Stimulated activated CD8-positive, alpha-beta memory T cell treated with anti-CD3 and anti-CD28 coated beads, Interleukin-4, amount 100 ng/mL, for 24 hours (primary cell): Measurements from ENCODE around the gene FAM110D.

ENCODE experiments used
- DNase-seq: peaks from one replicate; pipeline ENCODE4 v3.0.0-alpha.2; 2020; ENCODE audit warnings: low read depth

FAM110D gene

GRCh38 chr1:26163684-26164035 lies 4.8 kb downstream of the FAM110D start:
- DNase-seq = no peak

DNA sequence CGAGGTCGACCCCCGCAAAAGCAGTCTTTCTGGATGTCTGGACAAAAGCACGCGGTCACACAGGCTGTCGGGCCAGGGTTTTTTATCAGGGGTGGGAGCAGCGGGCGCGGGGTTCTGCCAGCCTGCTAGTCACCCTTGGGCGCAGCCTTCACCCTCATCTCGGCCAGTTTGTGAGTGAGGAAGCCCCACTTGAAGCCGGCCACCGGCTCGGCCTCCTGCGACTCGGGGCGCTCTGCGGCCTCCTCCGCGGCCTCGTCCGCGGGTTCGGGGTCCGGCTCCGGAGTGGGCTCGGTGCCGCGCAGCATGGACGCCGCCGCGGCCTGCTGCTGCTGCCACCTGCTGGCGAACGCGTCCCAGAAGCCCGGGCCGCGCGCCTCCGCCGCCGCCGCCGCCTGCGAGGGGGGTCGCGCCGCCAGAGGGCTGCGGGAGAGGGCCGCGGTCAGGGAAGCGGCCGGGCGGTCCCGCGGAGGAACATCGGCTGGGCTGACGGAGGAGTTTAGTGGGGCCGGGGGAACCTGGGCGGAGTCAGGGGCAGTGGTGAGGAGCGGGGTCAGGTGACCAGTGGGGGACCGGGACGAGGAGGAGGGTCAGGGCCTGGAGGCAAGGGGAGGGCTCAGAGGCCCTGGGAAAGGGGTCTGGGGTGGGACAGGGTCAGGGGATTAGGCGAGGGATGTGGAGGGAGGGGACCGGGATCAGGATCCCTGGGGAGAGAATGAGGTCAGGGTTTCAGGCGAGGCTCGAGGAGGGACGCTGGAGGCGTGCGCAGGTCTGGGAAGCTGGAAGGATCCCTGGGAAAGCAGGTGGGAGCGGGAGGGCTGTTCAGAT lies 5.4 kb downstream of the FAM110D start:
- DNase-seq = peak; percentile 28

DNA sequence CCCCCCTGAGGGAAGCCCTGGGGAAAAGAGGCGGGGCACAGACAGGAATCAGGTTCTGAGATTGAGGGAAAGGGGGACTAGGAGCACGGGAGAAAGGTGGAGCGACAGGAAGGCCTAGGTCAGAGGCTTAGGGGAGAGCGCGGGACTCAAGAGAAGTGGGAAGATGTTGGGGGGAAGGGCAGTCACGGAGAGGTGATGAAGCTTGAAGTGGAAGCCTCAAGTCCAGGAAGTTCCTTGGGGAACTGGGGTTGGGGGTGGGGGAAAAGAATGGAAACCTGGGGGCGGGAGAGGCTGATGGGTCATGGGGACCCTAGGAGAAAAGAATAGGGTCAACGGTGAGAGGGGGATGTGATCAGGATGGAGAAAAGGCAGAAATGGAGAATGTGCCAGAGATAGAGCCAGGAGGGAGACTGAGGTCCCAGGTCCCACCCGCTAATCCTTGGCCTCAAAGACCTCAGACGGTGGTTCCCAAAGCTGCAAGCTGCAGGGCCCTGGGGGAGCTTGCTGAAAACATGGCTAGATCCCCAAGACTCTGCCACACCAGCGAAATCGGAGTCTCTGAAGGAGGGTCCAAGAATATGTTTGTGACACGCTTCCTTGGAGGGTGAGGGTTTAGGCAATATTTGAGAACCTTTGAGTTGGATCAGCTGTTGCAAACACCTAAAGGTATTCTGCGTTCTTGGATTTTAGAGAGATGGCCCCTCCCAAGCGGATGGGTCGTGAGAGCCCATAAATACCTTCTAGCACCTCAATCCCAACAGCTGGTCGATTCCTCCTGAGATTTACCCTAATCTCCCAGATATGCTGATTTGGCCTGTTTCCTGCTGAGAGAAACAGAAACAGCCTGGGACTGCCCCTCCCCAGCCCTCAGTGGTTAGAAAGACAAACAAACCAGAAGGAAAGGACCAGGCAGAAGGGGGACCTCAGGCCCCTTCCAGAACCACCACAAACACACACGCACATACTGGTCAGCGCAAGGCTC lies 6.3 kb downstream of the FAM110D start:
- no peak for DNase-seq

GRCh38 chr1:26166719-26167281 lies 7.9 kb downstream of the FAM110D start:
- DNase-seq = no peak

GRCh38 chr1:26168410-26169197 lies 9.7 kb downstream of the FAM110D start, which contains the start of gene C1orf232:
C1orf232 (minus strand) TSS chr1:26168963; CDS start chr1:26168499, 464 bp downstream.
- DNase-seq = no peak

GRCh38 chr1:26169198-26169554 lies 10.3 kb downstream of the FAM110D start:
- no peak for DNase-seq

DNA sequence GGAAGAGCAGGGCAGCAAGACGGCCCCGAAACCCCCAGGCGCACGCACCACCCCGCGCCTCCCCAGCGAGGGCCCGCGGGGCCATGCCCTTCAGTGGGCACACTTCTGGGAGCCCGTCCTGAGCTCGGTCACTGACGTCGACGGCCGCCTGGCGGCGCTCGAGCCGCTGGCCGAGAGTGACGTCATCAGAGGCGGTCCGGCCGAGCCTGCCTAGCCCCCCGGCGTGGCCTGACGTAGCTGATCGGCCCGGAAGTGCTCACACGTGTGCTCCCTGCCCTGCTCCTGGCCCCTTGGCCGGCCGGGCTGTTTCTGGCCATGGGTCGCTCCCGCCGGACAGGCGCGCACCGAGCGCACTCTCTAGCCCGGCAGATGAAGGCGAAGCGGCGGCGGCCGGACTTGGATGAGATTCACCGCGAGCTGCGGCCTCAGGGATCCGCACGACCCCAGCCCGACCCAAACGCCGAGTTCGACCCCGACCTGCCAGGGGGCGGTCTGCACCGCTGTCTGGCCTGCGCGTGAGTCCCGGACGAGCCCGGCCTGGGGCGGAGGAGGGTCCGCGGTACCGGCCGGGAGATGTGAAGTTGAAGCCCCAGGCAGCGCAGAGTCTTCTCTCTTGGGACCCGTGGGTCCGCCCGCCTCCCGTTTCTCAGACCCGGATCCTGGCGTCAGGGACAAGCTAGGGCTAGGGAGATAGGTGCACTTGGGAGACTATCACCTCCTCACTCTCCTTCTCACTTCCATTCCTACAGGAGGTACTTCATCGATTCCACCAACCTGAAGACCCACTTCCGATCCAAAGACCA lies 11.0 kb downstream of the FAM110D start, which contains the start of gene ZNF593:
ZNF593 (plus strand) TSS at position 240 of the 803 bp plus-strand sequence; CDS start at position 316, 76 bp downstream.
- DNase-seq = peak; percentile 87

DNA sequence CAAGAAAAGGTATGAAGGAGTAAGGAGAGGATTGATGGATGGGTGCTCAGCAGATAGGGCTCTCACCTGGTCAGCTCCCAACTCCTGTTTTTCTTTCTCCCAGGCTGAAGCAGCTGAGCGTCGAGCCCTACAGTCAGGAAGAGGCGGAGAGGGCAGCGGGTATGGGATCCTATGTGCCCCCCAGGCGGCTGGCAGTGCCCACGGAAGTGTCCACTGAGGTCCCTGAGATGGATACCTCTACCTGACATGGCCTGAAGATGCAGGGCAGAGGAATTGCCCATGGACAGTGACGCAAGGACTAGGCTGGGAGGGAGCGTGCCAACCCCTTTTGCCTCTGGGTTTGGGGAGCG lies 11.6 kb downstream of the FAM110D start:
- no peak for DNase-seq

DNA sequence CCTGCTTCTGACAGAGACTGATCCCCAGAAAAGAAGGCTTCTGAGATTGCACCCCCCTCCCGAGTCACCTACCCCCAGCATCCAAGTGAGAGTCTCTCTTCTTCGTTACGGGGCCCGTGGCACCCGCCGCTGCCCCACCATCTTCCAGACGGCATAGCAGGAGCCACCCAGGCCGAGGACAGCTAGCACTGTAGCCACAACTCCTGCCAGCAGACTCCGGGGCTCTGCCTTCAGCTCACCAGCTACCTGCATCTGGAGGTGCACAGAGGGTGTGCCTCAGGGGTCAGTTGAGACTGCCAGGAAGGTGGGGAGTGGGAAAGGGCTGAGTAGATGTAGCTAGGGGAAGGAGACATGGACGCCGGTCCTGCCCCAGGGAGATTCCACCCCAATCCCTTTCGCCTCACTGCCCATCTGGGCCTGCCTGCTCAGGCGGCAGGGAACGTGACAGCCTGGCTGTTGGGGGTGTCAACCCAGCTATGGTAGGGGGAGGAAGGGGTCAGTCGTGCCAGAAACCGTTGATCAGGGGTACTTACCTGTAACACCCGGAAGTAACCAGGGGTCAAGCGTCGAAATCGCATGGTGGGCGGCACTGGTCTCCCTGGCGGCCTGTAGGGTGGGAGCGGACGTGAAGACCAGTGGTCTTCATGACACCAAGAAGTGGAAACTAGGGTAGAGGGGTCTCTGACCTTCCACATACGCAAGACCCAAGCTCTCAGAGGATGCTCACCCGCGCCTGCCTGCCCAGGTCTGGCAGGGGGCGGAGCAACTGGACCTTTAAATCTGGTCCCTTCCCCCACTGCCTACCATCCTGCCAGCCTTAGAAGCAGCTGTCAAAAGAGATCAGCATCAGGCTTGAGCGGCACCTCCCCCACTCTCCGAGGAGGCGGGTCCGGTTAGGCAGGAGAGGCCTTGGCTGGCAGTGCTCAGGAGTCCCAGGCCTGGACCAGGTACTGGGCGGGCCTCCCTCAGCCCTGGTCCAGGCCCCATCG lies 12.5 kb downstream of the FAM110D start, which contains the start of gene ZNF593OS:
ZNF593OS (minus strand) TSS at position 749 of the 989 bp plus-strand sequence; CDS start at position 578, 171 bp downstream.
- no peak for DNase-seq

GRCh38 chr1:26175346-26175745 lies 16.5 kb downstream of the FAM110D start:
- no peak for DNase-seq

- DNase-seq = no peak
Observed at GRCh38 chr1:26177182-26177684, 18.4 kb downstream of the FAM110D start, which contains the start of gene CNKSR1. CNKSR1 (plus strand) TSS chr1:26177491; CDS start chr1:26177548, 57 bp downstream.

DNA sequence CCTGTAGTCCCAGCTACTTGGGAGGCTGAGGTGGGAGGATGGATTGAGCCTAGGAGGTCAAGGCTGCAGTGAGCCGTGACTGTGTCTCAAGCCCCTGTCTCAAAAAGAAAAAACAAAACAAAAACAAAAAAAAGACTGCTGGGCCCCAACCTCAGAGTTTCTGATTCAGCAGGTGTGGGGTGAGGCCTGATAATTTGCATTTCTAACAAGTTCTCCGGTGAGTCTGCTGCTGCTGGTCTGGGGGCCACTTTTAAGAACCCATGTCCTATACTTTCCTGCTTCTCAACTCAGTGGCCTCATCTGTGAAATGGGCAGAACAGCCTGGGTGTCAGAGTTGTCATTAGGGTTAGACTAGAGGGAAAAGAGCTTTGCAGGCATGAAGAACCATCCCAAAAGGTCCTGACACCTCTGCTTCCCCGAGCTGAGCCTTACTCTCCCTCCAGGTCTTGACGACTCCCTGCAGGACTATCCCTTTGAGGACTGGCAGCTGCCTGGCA lies 21.2 kb downstream of the FAM110D start:
- no peak for DNase-seq

GRCh38 chr1:26181586-26182382 lies 22.9 kb downstream of the FAM110D start:
- DNase-seq = no peak

DNA sequence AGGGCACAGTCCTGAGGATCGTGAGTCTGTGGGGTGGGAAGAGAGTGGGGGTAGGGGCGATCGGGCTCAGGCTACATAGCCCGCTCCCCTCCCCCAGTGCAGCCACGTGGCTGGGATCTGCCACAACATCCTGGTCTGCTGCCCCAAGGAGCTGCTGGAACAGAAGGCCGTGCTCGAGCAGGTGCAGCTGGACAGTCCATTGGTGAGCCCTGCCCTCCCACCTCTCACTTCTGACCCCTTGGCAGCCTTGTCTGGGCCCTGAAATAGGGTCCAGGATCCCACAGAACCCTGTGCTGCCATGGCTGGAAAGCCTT lies 23.5 kb downstream of the FAM110D start:
- no peak for DNase-seq

- no peak for DNase-seq
Observed at GRCh38 chr1:26184086-26184485, 25.2 kb downstream of the FAM110D start.

DNA sequence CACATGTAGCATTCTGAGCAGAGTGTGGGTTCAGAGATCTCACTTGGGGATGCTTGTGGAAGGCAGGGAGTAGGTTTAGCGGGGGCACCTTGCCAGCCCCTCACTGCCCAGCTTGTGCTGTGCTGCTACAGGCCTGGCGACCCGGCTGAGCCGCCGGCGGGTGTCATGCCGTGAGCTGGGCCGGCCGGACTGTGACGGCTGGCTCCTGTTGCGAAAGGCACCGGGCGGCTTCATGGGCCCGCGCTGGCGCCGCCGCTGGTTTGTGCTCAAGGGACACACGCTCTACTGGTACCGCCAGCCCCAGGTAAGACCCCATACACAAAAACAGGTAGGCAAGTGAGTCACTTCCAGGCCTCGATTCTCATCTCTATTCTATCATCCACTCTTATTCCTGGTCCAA lies 26.0 kb downstream of the FAM110D start:
- no peak for DNase-seq

GRCh38 chr1:26187882-26188281 lies 29.0 kb downstream of the FAM110D start:
- no peak for DNase-seq

GRCh38 chr1:26188477-26188876 lies 29.6 kb downstream of the FAM110D start:
- DNase-seq = no peak
